Endodermal cell (in vitro differentiated cells): ENCODE data around the gene NEDD4L. TPM values are rescaled to one million over a fixed set of nuclear protein-coding genes. Genes with fewer than 3 reads are reported as not detected.

Experiments
- DNase-seq: peaks from one replicate; pipeline ENCODE4 v3.0.0-alpha.2; 2017
- H3K27ac ChIP-seq: 2 replicates; pipeline ENCODE4 v1.5.1; 2013; ENCODE audit warnings: mild to moderate bottlenecking, low read depth, low read length, moderate library complexity
- H3K27me3 ChIP-seq: 2 replicates; pipeline ENCODE4 v1.6.1; 2013; ENCODE audit warnings: mild to moderate bottlenecking, low read length, moderate library complexity; ENCODE audit not compliant: insufficient read depth, control insufficient read depth, poor library complexity, severe bottlenecking
- H3K36me3 ChIP-seq: 2 replicates; pipeline ENCODE4 v1.7.0; 2013; ENCODE audit warnings: mild to moderate bottlenecking, low read length, moderate library complexity; ENCODE audit not compliant: control insufficient read depth, insufficient read depth
- H3K4me1 ChIP-seq: one replicate; pipeline ENCODE4 v1.7.0; 2013; ENCODE audit warnings: low read length; ENCODE audit not compliant: control insufficient read depth, insufficient read depth
- H3K4me3 ChIP-seq: 2 replicates; pipeline ENCODE4 v1.5.1; 2013; ENCODE audit warnings: mild to moderate bottlenecking, low read length, moderate library complexity
- H3K9ac ChIP-seq: 2 replicates; pipeline ENCODE4 v1.6.1; 2013; ENCODE audit warnings: mild to moderate bottlenecking, low read length, moderate library complexity; ENCODE audit not compliant: poor library complexity, severe bottlenecking; ENCODE audit errors: extremely low read depth
- H3K9me3 ChIP-seq: 2 replicates; pipeline ENCODE4 v1.6.1; 2013; ENCODE audit warnings: mild to moderate bottlenecking, low read length, moderate library complexity; ENCODE audit not compliant: control insufficient read depth
- H3K27ac Mint-ChIP-seq: 2 replicates; pipeline ENCODE4 v1.8.0; 2020; ENCODE audit warnings: mixed read lengths
- H3K27me3 Mint-ChIP-seq: 2 replicates; pipeline ENCODE4 v1.8.0; 2021; ENCODE audit warnings: mild to moderate bottlenecking, mixed read lengths; ENCODE audit not compliant: insufficient read depth
- H3K36me3 Mint-ChIP-seq: 2 replicates; pipeline ENCODE4 v1.8.0; 2020; ENCODE audit warnings: low read depth, mixed read lengths
- H3K4me1 Mint-ChIP-seq: 2 replicates; pipeline ENCODE4 v1.8.0; 2020; ENCODE audit warnings: mixed read lengths
- H3K4me3 Mint-ChIP-seq: 2 replicates; pipeline ENCODE4 v1.8.0; 2020; ENCODE audit warnings: mild to moderate bottlenecking, moderate library complexity, mixed read lengths
- H3K9me3 Mint-ChIP-seq: 2 replicates; pipeline ENCODE4 v1.8.0; 2020; ENCODE audit warnings: mild to moderate bottlenecking, mixed read lengths
- CTCF ChIP-seq: fragments of 200-600 bp; sonication (generic); conservative IDR thresholded peaks from 2 replicates; pipeline ENCODE4 v1.5.0; 2021; ENCODE audit warnings: antibody characterized with exemption, mild to moderate bottlenecking
- WGBS, 2 experiments: methylation state at CpG; one replicate each; pipeline versions ENCODE4 v1.1.5 to v1.1.7; 2013; ENCODE audit warnings: missing lambda C conversion rate in 2 of 2, mixed read lengths in 1 of 2; ENCODE audit not compliant: insufficient coverage in 1 of 2, insufficient read length in 1 of 2; 5-methylcytosine and 5-hydroxymethylcytosine counted together
- total RNA-seq, 2 donors: library from RNA; stranded (reverse); fragmentation: NEBNext Ultra II Directional in 1 of 2; extraction: Animal tissue kit (Norgen Biotek cat#: 25700) in 1 of 2; gene quantifications; 2 replicates in 1 of 2; 3 replicates in 1 of 2; pipeline ENCODE4 v1.2.1, GENCODE V29; 2021

NEDD4L gene
- total RNA-seq, 2 donors from 2014 or later, result 70.5 to 75.3 TPM

DNA sequence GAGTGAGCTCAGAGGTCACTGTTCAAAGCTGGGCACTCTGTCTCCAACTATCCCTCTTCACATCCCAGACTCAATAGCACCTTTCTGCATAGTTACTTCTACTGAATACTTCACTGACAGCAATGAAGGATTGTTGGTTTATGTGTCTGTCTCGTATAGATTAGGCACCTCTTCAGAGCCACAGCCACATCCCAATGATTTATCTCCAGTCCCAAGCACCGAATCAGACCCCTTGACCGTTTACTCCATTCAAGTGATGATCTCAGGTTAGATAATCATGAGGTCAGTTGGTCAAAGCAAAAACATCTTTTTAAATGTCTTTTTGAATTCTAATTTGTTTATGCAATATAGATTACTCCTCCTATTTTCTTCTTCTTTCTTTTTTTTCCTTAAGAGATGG is 14.7 kb downstream of the NEDD4L start:
- H3K36me3 ChIP-seq, result no peaks in the 10 kb centered on the region
- H3K9ac ChIP-seq, result no peak overlapping the region
- H3K27me3 ChIP-seq, result no peaks in the 10 kb centered on the region
- H3K9me3 Mint-ChIP-seq, result no peaks in the 10 kb centered on the region
- H3K4me3 Mint-ChIP-seq, result no peak overlapping the region
- DNase-seq, result no peak
- no peaks in the 10 kb centered on the region for H3K27me3 Mint-ChIP-seq
- peaks cover 34% of the 10 kb centered on the region for H3K4me1 Mint-ChIP-seq
- 0 to 55% methylated on average over 1 to 2 of the region's 3 CpGs for WGBS, 2 experiments
- no peak overlapping the region for H3K27ac Mint-ChIP-seq
- TF ChIP-seq CTCF, result no peak
- H3K36me3 Mint-ChIP-seq, result peaks cover 5% of the 10 kb centered on the region
- no peaks in the 10 kb centered on the region for H3K9me3 ChIP-seq
- no peaks in the 10 kb centered on the region for H3K4me1 ChIP-seq
- no peak overlapping the region for H3K4me3 ChIP-seq
- H3K27ac ChIP-seq, result no peak overlapping the region

DNA sequence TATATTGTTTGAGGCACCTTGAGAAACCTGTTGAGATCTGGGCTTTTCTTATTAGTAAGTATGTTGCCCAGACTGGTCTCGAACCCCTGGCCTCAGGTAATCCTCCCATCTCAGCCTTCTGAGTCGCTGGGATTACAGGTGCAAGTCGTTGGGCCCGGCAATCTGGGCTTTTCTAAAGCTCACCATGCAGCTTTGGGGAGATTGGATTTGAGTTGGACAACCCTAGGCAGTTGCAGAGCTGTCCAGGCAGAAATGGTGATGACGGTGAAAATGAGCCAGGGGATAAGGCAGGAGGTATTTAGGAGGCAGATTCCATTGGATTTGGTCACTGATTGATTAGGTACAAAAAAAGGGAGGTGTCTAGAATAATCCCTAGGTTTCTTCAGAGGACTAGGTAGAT is 16.2 kb downstream of the NEDD4L start:
- no peaks in the 10 kb centered on the region for H3K36me3 ChIP-seq
- Mint-ChIP-seq H3K9me3 (no peaks in the 10 kb centered on the region), H3K27me3 (no peaks in the 10 kb centered on the region), H3K27ac (no peak overlapping the region), H3K36me3 (peaks cover 4% of the 10 kb centered on the region), H3K4me1 (peaks cover 27% of the 10 kb centered on the region), H3K4me3 (no peak overlapping the region)
- no peaks in the 10 kb centered on the region for H3K9me3 ChIP-seq
- H3K9ac ChIP-seq, result no peak overlapping the region
- no peak for DNase-seq
- no peak overlapping the region for H3K27ac ChIP-seq
- TF ChIP-seq CTCF, result no peak
- H3K4me1 ChIP-seq, result no peaks in the 10 kb centered on the region
- 38% methylated on average over 5 of the region's 5 CpGs for WGBS, 2 experiments
- no peaks in the 10 kb centered on the region for H3K27me3 ChIP-seq
- H3K4me3 ChIP-seq, result no peak overlapping the region

GRCh38 chr18:58061349-58061748 is 17.3 kb downstream of the NEDD4L start:
- Histone ChIP-seq H3K27me3 (no peaks in the 10 kb centered on the region), H3K4me1 (no peaks in the 10 kb centered on the region), H3K9ac (no peak overlapping the region), H3K27ac (no peak overlapping the region), H3K36me3 (no peaks in the 10 kb centered on the region), H3K9me3 (no peaks in the 10 kb centered on the region), H3K4me3 (no peak overlapping the region)
- TF ChIP-seq CTCF, result no peak
- Mint-ChIP-seq H3K27ac (no peak overlapping the region), H3K27me3 (no peaks in the 10 kb centered on the region), H3K36me3 (peaks cover 4% of the 10 kb centered on the region), H3K9me3 (no peaks in the 10 kb centered on the region), H3K4me1 (peaks cover 20% of the 10 kb centered on the region), H3K4me3 (no peak overlapping the region)
- 88 to 94% methylated on average over 1 to 3 of the region's 3 CpGs for whole genome bisulfite sequencing, 2 experiments
- DNase-seq, result no peak
